Lung (tissue), 12 donors: ENCODE data around the gene LRRC14B. TPM values are rescaled to one million over a fixed set of nuclear protein-coding genes. Genes with fewer than 3 reads are reported as not detected.

Experiments used
- ATAC-seq: fragments of 200-7000 bp; cut with Tn5 transposase; one replicate; pipeline ENCODE4 v1.9.1; 2020; ENCODE audit warnings: moderate number of reproducible peaks; ENCODE audit not compliant: insufficient read depth, low FRiP score
- DNase-seq, 3 donors: peaks; one replicate each; pipeline ENCODE4 v3.0.0-alpha.2; 2013 to 2017
- H3K27ac ChIP-seq, 2 donors: one replicate each; pipeline ENCODE4 v1.5.1; 2013; ENCODE audit warnings: mild to moderate bottlenecking in 2 of 2, moderate library complexity in 2 of 2, control low read depth in 1 of 2, inconsistent platforms in 1 of 2, low read depth in 1 of 2, low read length in 1 of 2
- H3K27me3 ChIP-seq, 3 donors: one replicate each; pipeline ENCODE4 v1.5.1; 2013; ENCODE audit warnings: low read length in 2 of 3; ENCODE audit not compliant: control insufficient read depth in 3 of 3, insufficient read depth in 3 of 3
- H3K36me3 ChIP-seq, 4 donors: one replicate each; pipeline ENCODE4 v1.5.1; 2013; ENCODE audit warnings: low read length in 4 of 4, mild to moderate bottlenecking in 1 of 4, moderate library complexity in 1 of 4; ENCODE audit not compliant: control insufficient read depth in 4 of 4, insufficient read depth in 4 of 4
- H3K4me1 ChIP-seq, 5 donors: one replicate each; pipeline ENCODE4 v1.5.1; 2013; ENCODE audit warnings: low read length in 5 of 5, mild to moderate bottlenecking in 2 of 5, moderate library complexity in 1 of 5; ENCODE audit not compliant: control insufficient read depth in 5 of 5, insufficient read depth in 5 of 5
- H3K4me3 ChIP-seq: one replicate; pipeline ENCODE4 v1.5.1; 2013; ENCODE audit warnings: mild to moderate bottlenecking, control low read depth, moderate library complexity
- H3K9ac ChIP-seq, 2 donors: one replicate each; pipeline ENCODE4 v1.5.1; 2013; ENCODE audit warnings: low read length in 2 of 2, control low read depth in 1 of 2; ENCODE audit not compliant: insufficient read depth in 1 of 2
- H3K9me3 ChIP-seq, 4 donors: one replicate each; pipeline ENCODE4 v1.5.1; 2013; ENCODE audit warnings: low read length in 3 of 4, mild to moderate bottlenecking in 1 of 4, moderate library complexity in 1 of 4; ENCODE audit not compliant: control insufficient read depth in 4 of 4, insufficient read depth in 3 of 4
- CTCF ChIP-seq: IDR thresholded peaks from 2 replicates; pipeline ENCODE4 v1.5.1; 2012; ENCODE audit warnings: mild to moderate bottlenecking; ENCODE audit errors: control extremely low read depth, extremely low read depth
- WGBS, 2 donors: extraction: QIAGEN DNeasy Blood & Tissue Kit; methylation state at CpG; one replicate each; pipeline ENCODE4 v1.1.7; 2013; 5-methylcytosine and 5-hydroxymethylcytosine counted together
- polyA plus RNA-seq, 2 donors: library from polyadenylated mRNA; stranded (reverse); fragments of 200-250 nt; gene quantifications; one replicate each; pipeline ENCODE4 v1.2.1, GENCODE V29; 2013
- total RNA-seq, 2 donors: library from RNA; depleted of rRNA in 1 of 2; stranded (reverse); fragments of >200 nt in 1 of 2; gene quantifications; one replicate each; pipeline ENCODE4 v1.2.1, GENCODE V29; 2014 to 2021
- donor health status: control.
- donor health status: control.
- donor health status: Bipolar disorder and iron deficiency.
- donor health status: healthy.
- donor health status: DM: yes; HTN: yes; CAD: no.

LRRC14B gene
- total and polyA plus RNA-seq, 4 donors = 0.14 TPM; not detected in 3

- Histone ChIP-seq H3K9ac (no peak overlapping the region), H3K4me3 (no peak overlapping the region), H3K36me3 (peaks cover 0 to 5% (median 0%) of the 10 kb centered on the region in 4 donors), H3K4me1 (peaks cover 0 to 3% (median 0%) of the 10 kb centered on the region in 5 donors), H3K27ac (no peak overlapping the region), H3K27me3 (no peaks in the 10 kb centered on the region), H3K9me3 (no peaks in the 10 kb centered on the region)
- ATAC-seq (no peak), DNase-seq (no peak)
- 79 to 94% methylated on average over 7 of the region's 7 CpGs for WGBS, 2 donors
- no peak for TF ChIP-seq CTCF
Measured at GRCh38 chr5:184471-184870, 6.8 kb upstream of the LRRC14B start.

GRCh38 chr5:185095-186070, 5.9 kb upstream of the LRRC14B start:
- Histone ChIP-seq H3K9me3 (no peaks in the 10 kb centered on the region), H3K4me1 (peaks cover 0 to 3% (median 3%) of the 10 kb centered on the region in 5 donors), H3K9ac (no peak overlapping the region), H3K27ac (no peak overlapping the region), H3K36me3 (peaks cover 0 to 5% (median 0%) of the 10 kb centered on the region in 4 donors), H3K4me3 (no peak overlapping the region), H3K27me3 (peaks cover 0 to 6% (median 0%) of the 10 kb centered on the region in 3 donors)
- 86 to 91% methylated on average over 21 of the region's 21 CpGs for WGBS, 2 donors
- TF ChIP-seq CTCF = no peak
- ATAC-seq (no peak), DNase-seq (no peak)

GRCh38 chr5:186091-187041, 4.9 kb upstream of the LRRC14B start:
- 82% methylated on average over 28 of the region's 28 CpGs for WGBS, 2 donors
- Histone ChIP-seq H3K4me3 (no peak overlapping the region), H3K27me3 (peaks cover 0 to 6% (median 2%) of the 10 kb centered on the region in 3 donors), H3K9me3 (no peaks in the 10 kb centered on the region), H3K27ac (no peak overlapping the region), H3K9ac (no peak overlapping the region), H3K4me1 (peaks cover 0 to 5% (median 3%) of the 10 kb centered on the region in 5 donors), H3K36me3 (peaks cover 0 to 5% (median 0%) of the 10 kb centered on the region in 4 donors)
- no peak for ATAC-seq
- no peak for TF ChIP-seq CTCF
- DNase-seq = no peak
